Measurements from ENCODE around the gene NFIC.
A peak's percentile ranks its signal among the peaks of the same experiment; 100 is the strongest.
"Not testable (repeated sequence)": the region's sequence is repeated elsewhere in the genome, so short reads cannot be mapped to it uniquely, and the experiment has no call there.

NFIC gene

GRCh38 chr19:3409346-3410064 lies 43.1 kb downstream of the NFIC start:
- TF ChIP-seq, protein P1, sequence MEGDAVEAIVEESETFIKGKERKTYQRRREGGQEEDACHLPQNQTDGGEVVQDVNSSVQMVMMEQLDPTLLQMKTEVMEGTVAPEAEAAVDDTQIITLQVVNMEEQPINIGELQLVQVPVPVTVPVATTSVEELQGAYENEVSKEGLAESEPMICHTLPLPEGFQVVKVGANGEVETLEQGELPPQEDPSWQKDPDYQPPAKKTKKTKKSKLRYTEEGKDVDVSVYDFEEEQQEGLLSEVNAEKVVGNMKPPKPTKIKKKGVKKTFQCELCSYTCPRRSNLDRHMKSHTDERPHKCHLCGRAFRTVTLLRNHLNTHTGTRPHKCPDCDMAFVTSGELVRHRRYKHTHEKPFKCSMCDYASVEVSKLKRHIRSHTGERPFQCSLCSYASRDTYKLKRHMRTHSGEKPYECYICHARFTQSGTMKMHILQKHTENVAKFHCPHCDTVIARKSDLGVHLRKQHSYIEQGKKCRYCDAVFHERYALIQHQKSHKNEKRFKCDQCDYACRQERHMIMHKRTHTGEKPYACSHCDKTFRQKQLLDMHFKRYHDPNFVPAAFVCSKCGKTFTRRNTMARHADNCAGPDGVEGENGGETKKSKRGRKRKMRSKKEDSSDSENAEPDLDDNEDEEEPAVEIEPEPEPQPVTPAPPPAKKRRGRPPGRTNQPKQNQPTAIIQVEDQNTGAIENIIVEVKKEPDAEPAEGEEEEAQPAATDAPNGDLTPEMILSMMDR (conservative IDR thresholded peaks at IDR 0.05), result no peak
- H3K27ac ChIP-seq, result peak overlapping the region; percentile 25

- H3K27ac ChIP-seq, result no peak overlapping the region
- TF ChIP-seq, protein P1 (conservative IDR thresholded peaks at IDR 0.05), result no peak
Measured at GRCh38 chr19:3411636-3412035, 45.3 kb downstream of the NFIC start.

DNA sequence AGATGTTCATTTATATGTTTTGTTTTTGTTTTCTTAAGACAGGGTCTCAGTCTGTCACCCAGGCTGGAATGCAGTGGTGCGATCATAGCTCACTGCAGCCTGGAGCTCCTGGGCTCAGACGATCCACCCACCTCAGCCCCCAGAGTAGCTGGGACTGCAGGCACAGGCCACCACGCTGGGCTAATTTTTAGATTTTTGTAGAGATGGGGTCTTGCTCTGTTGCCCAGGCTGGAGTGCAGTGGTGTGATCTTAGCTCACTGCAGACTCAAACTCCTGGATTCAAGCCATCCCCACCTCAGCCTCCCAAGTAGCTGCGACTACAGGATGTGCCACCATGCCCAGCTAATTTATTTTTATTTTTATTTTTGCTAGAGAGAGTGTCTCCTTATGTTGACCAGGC lies 45.7 kb downstream of the NFIC start:
- no peak overlapping the region for H3K27ac ChIP-seq
- TF ChIP-seq, protein P1 (conservative IDR thresholded peaks at IDR 0.05), result no peak

GRCh38 chr19:3413796-3414327 lies 47.5 kb downstream of the NFIC start:
- H3K27ac ChIP-seq, result peak overlapping the region; percentile 40
- TF ChIP-seq, protein P1 (conservative IDR thresholded peaks at IDR 0.05), result no peak

DNA sequence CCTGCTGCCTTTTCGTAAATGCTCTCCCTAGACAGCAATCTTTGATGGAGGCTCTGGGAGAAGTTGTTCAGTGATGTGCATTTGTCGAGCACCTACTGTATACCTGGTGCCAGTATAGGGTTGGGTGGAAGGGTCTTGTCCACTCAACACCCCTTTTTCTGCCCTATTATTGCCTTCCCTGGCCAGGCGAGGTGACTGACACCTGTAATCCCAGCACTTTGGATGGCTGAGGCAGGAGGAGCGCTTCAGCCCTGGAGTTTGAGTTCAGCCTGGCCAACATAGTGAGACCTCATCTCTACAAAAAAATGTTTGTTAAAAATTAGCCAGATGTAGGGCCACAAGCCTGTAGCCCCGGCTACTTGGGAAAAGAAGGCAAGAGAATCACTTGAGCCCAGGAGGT lies 49.3 kb downstream of the NFIC start:
- TF ChIP-seq, protein P1 (conservative IDR thresholded peaks at IDR 0.05), result no peak
- H3K27ac ChIP-seq, result no peak overlapping the region

- no peak overlapping the region for H3K27ac ChIP-seq
- TF ChIP-seq, protein P1 (conservative IDR thresholded peaks at IDR 0.05), result no peak
Measured at GRCh38 chr19:3420244-3420755, 53.9 kb downstream of the NFIC start.

DNA sequence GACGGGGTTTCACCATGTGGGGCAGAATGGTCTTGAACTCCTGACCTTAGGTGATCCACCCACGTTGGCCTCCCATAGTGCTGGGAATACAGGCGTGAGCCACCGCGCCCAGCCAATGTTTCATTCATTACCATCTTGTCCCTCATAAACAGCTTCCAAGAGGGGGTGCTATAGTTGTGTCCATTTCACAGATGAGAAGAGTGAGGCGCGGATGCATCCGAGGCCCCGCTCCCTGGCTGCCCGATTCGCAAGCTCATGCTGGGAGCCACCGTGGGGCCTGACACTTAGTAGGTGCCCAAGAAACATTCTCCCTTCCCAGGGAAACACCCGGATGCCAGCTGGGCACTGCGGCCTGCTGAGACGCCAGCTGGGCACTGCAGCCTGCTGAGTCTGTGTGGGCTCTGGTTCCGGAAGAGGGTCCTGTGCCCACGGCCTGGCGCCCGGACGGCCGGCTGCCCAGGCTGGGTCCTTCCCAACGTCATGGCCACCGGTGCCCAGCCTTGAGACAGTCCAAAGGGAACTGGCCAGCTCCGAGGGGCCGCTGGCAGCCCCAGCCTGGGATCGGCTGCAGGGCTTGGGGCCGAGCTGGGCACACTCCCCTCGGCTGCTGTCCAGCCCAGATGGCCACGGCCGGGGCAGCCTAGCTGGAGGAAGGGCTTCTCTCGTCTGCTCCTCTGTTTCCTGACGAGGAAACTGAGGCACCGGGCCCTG lies 54.7 kb downstream of the NFIC start:
- TF ChIP-seq, protein P1 (conservative IDR thresholded peaks at IDR 0.05), result no peak
- no peak overlapping the region for H3K27ac ChIP-seq

DNA sequence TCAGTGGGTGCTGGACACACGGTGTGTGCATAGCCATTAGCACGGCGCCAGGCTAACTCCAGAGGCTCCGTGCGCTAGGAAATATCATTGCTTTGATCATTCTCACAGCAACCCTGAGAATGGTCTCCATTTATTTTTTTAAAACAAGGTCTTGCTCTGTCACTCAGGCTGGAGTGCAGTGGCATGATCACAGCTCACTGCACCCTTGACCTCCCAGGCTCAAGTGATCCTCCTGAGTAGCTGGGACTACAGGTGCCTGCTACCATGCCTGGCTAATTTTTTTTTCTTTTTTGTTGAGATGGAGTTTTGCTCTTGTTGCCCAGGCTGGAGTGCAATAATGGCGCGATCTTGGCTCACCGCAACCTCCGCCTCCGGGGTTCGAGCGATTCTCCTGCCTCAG lies 55.3 kb downstream of the NFIC start:
- H3K27ac ChIP-seq, result not testable (repeated sequence)
